ENCODE data around the gene PDLIM5.
A peak's percentile ranks its signal among the peaks of the same experiment; 100 is the strongest.
"Not testable (repeated sequence)": the region's sequence is repeated elsewhere in the genome, so short reads cannot be mapped to it uniquely, and the experiment has no call there.

Gene PDLIM5

GRCh38 chr4:94613248-94613647 is 161.5 kb downstream of the PDLIM5 start:
- H3K4me3 ChIP-seq (ENCODE audit: low read depth, low read length) = no peak overlapping the region
- TF ChIP-seq CTCF (IDR thresholded peaks at IDR 0.05; ENCODE audit: low read depth, low read length) = no peak

- no peak for TF ChIP-seq CTCF (IDR thresholded peaks at IDR 0.05; ENCODE audit: low read depth, low read length)
- H3K4me3 ChIP-seq (ENCODE audit: low read depth, low read length) = no peak overlapping the region
Observed at GRCh38 chr4:94615451-94615850, 163.7 kb downstream of the PDLIM5 start.

GRCh38 chr4:94621491-94622080 is 169.8 kb downstream of the PDLIM5 start:
- peak; percentile 46; the same call in 1 of the 2 replicates for TF ChIP-seq CTCF (IDR thresholded peaks at IDR 0.05; ENCODE audit: low read depth, low read length)
- H3K4me3 ChIP-seq (ENCODE audit: low read depth, low read length) = no peak overlapping the region

- H3K4me3 ChIP-seq (ENCODE audit: low read depth, low read length) = no peak overlapping the region
- no peak for TF ChIP-seq CTCF (IDR thresholded peaks at IDR 0.05; ENCODE audit: low read depth, low read length)
Observed at GRCh38 chr4:94623126-94623911, 171.6 kb downstream of the PDLIM5 start.

- H3K4me3 ChIP-seq (ENCODE audit: low read depth, low read length) = no peak overlapping the region
- TF ChIP-seq CTCF (IDR thresholded peaks at IDR 0.05; ENCODE audit: low read depth, low read length) = no peak
Observed at GRCh38 chr4:94626942-94627341, 175.2 kb downstream of the PDLIM5 start.

GRCh38 chr4:94629058-94629457 is 177.3 kb downstream of the PDLIM5 start:
- H3K4me3 ChIP-seq (ENCODE audit: low read depth, low read length) = not testable (repeated sequence)

GRCh38 chr4:94629837-94630236 is 178.1 kb downstream of the PDLIM5 start:
- TF ChIP-seq CTCF (IDR thresholded peaks at IDR 0.05; ENCODE audit: low read depth, low read length) = no peak
- no peak overlapping the region for H3K4me3 ChIP-seq (ENCODE audit: low read depth, low read length)

Measured in WI38 (cell line).